ENCODE results near the gene GABRB2.

DNA sequence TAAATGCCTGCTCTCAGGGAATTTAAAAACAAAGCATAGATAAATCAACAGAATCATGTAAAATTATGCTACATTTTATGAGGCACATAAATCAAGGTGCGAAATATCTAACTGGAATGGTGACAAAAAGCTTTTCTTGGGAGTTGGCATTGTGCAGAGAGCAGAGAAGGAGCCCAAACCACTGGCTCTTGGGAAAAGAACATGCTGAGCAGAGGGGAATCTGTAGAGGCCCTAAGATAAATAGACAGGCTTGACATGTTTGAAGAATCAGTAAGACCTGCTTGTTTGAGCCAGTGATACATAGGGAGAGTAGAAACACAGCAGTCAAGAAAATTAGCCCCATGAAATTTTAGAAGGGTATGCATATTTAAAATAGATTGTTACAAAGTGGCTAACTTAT is 85.8 kb downstream of the GABRB2 start:
- TF ChIP-seq, protein P1, sequence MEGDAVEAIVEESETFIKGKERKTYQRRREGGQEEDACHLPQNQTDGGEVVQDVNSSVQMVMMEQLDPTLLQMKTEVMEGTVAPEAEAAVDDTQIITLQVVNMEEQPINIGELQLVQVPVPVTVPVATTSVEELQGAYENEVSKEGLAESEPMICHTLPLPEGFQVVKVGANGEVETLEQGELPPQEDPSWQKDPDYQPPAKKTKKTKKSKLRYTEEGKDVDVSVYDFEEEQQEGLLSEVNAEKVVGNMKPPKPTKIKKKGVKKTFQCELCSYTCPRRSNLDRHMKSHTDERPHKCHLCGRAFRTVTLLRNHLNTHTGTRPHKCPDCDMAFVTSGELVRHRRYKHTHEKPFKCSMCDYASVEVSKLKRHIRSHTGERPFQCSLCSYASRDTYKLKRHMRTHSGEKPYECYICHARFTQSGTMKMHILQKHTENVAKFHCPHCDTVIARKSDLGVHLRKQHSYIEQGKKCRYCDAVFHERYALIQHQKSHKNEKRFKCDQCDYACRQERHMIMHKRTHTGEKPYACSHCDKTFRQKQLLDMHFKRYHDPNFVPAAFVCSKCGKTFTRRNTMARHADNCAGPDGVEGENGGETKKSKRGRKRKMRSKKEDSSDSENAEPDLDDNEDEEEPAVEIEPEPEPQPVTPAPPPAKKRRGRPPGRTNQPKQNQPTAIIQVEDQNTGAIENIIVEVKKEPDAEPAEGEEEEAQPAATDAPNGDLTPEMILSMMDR (IDR thresholded peaks at IDR 0.05; ENCODE audit: insufficient read depth, low read depth, low read length) = no peak
- TF ChIP-seq EZH2 (IDR thresholded peaks at IDR 0.05; ENCODE audit: insufficient read depth, low read length) = no peak

Data from astrocyte (in vitro differentiated cells and primary cell).